ENCODE data around the gene JUN. TPM values are rescaled to one million over a fixed set of nuclear protein-coding genes. Genes with fewer than 3 reads are reported as not detected.

The JUN gene
- polyA plus RNA-seq, 1 of the 3 experiments (the other 2 are of a cell fraction): 66.5 TPM

DNA sequence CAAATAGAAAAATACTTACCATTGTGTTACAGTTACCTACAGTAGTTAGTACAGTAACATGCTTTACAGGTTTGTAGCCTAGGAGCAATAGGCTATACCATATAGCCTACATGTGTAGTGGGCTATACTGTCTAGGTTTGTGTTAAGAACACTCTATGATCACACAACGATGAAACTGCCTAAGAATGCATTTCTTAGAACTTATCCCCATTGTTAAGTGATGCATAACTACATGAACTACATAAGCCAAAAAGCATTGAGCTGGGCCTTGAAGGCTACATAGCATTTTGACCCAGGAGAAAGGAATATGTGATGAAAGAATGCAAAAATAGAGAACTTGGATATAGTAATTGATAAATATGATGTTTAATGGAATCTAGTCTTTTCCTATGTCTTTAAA lies 46.4 kb upstream of the JUN start (continued):
- TF ChIP-seq FOXJ3 (CRISPR knock-in tag; IDR thresholded peaks at IDR 0.05) (no peak), RXRA (IDR thresholded peaks at IDR 0.05; ENCODE audit: borderline replicate concordance, low read depth) (no peak), FOXM1 (IDR thresholded peaks at IDR 0.05; ENCODE audit: low read depth) (no peak)
- TF ChIP-seq, protein P1, sequence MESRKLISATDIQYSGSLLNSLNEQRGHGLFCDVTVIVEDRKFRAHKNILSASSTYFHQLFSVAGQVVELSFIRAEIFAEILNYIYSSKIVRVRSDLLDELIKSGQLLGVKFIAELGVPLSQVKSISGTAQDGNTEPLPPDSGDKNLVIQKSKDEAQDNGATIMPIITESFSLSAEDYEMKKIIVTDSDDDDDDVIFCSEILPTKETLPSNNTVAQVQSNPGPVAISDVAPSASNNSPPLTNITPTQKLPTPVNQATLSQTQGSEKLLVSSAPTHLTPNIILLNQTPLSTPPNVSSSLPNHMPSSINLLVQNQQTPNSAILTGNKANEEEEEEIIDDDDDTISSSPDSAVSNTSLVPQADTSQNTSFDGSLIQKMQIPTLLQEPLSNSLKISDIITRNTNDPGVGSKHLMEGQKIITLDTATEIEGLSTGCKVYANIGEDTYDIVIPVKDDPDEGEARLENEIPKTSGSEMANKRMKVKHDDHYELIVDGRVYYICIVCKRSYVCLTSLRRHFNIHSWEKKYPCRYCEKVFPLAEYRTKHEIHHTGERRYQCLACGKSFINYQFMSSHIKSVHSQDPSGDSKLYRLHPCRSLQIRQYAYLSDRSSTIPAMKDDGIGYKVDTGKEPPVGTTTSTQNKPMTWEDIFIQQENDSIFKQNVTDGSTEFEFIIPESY (IDR thresholded peaks at IDR 0.05; ENCODE audit: borderline replicate concordance, low read depth): no peak

DNA sequence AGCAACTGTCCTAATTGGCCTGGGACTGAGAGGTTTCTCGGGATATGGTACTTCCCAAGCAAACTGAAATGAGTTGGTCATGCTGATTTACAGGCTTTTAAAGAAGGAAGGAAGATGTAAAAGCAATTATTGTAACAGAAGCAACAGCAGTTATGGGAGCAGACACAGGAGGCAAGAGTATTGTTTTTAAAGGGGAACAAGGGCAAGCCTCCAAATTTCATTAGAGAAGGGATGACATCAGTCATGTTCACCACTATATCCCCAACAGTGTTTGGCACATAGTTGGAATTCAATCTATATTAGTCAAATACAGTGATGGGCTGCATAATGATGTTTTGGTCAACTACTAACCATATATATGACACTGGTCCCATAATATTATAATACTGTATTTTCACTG lies 46.0 kb upstream of the JUN start:
- no peaks in the 10 kb centered on the region for H4K20me1 ChIP-seq (ENCODE audit: insufficient read depth)
- no peak for DNase-seq
- no peak overlapping the region for H3K27ac ChIP-seq (ENCODE audit: low read depth in 2 of 2, low read length in 1 of 2)
- H3F3A ChIP-seq (replicated peaks; ENCODE audit: insufficient read depth): no peaks in the 10 kb centered on the region
- H3K4me2 ChIP-seq: no peak overlapping the region
- H3K27me3 ChIP-seq (ENCODE audit: insufficient read depth): no peaks in the 10 kb centered on the region
- H2AFZ ChIP-seq (ENCODE audit: low read depth): no peak overlapping the region
- TF ChIP-seq, protein P2, sequence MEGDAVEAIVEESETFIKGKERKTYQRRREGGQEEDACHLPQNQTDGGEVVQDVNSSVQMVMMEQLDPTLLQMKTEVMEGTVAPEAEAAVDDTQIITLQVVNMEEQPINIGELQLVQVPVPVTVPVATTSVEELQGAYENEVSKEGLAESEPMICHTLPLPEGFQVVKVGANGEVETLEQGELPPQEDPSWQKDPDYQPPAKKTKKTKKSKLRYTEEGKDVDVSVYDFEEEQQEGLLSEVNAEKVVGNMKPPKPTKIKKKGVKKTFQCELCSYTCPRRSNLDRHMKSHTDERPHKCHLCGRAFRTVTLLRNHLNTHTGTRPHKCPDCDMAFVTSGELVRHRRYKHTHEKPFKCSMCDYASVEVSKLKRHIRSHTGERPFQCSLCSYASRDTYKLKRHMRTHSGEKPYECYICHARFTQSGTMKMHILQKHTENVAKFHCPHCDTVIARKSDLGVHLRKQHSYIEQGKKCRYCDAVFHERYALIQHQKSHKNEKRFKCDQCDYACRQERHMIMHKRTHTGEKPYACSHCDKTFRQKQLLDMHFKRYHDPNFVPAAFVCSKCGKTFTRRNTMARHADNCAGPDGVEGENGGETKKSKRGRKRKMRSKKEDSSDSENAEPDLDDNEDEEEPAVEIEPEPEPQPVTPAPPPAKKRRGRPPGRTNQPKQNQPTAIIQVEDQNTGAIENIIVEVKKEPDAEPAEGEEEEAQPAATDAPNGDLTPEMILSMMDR (IDR thresholded peaks at IDR 0.05): no peak
- no peak for TF ChIP-seq RFX5 (IDR thresholded peaks at IDR 0.05; ENCODE audit: low read length)
- TF ChIP-seq, protein P3, sequence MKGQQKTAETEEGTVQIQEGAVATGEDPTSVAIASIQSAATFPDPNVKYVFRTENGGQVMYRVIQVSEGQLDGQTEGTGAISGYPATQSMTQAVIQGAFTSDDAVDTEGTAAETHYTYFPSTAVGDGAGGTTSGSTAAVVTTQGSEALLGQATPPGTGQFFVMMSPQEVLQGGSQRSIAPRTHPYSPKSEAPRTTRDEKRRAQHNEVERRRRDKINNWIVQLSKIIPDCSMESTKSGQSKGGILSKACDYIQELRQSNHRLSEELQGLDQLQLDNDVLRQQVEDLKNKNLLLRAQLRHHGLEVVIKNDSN (IDR thresholded peaks at IDR 0.05; ENCODE audit: borderline replicate concordance, low read depth): no peak
- no peak for TF ChIP-seq ELF1 (IDR thresholded peaks at IDR 0.05)
- no peak for TF ChIP-seq JUND (IDR thresholded peaks at IDR 0.05)
- TF ChIP-seq RAD21 (IDR thresholded peaks at IDR 0.05; ENCODE audit: low read length): no peak
- no peaks in the 10 kb centered on the region for H3K36me3 ChIP-seq (replicated peaks in 1 of 2; ENCODE audit: control insufficient read depth in 1 of 2, insufficient read depth in 2 of 2, low read length in 1 of 2)
- no peaks in the 10 kb centered on the region for H3K9me2 ChIP-seq
- POLR2A ChIA-PET: no interaction called here
- H3K79me2 ChIP-seq (ENCODE audit: insufficient read depth): no peaks in the 10 kb centered on the region
- no peak overlapping the region for H3K4me3 ChIP-seq (ENCODE audit: low read depth in 2 of 2, low read length in 1 of 2)
- CTCF ChIA-PET: no interaction called here
- H3K4me1 ChIP-seq (ENCODE audit: control insufficient read depth in 1 of 2, insufficient read depth in 2 of 2, low read depth in 1 of 2, low read length in 1 of 2): no peaks in the 10 kb centered on the region
- WGBS (ENCODE audit: low lambda C conversion rate): 91% methylated on average over 1 of the region's 1 CpG
- peaks cover 23% of the 10 kb centered on the region; the same call in 1 of the 2 replicates for H3K9me3 ChIP-seq
- no peak overlapping the region for H3K9ac ChIP-seq

DNA sequence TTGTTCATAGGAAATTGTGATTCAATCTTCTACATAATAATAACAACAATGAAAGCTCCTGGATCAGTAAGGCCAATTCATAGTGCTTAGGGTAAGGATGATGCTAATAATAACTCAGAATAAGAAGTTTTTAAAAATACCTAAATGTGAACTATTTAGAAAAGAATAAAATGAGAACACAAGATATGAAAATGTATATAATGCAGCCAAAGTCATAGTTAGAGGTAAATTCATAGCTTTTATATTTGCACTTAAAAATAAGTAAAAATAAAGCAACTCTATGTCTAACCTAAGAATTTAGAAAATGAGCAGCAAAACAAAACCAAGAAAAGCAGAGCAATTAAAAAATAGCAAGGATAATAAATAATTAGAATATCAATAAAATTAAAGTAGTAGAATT lies 43.5 kb upstream of the JUN start:
- Histone ChIP-seq H3K9me2 (no peaks in the 10 kb centered on the region), H3K4me3 (ENCODE audit: low read depth in 2 of 2, low read length in 1 of 2) (no peak overlapping the region), H3K27ac (ENCODE audit: low read depth in 2 of 2, low read length in 1 of 2) (no peak overlapping the region), H3K79me2 (ENCODE audit: insufficient read depth) (no peaks in the 10 kb centered on the region), H3K9ac (no peak overlapping the region), H3K9me3 (peaks cover 23% of the 10 kb centered on the region; the same call in 1 of the 2 replicates), H3K4me1 (ENCODE audit: control insufficient read depth in 1 of 2, insufficient read depth in 2 of 2, low read depth in 1 of 2, low read length in 1 of 2) (0 out of 4 replicates have a peak, but pooled peaks cover 0 to 5% of the 10 kb centered on the region in 2 experiments), H2AFZ (ENCODE audit: low read depth) (no peak overlapping the region), H3K4me2 (no peak overlapping the region), H3F3A (replicated peaks; ENCODE audit: insufficient read depth) (peaks cover 8% of the 10 kb centered on the region), H3K27me3 (ENCODE audit: insufficient read depth) (no peaks in the 10 kb centered on the region), H4K20me1 (ENCODE audit: insufficient read depth) (no peaks in the 10 kb centered on the region), H3K36me3 (replicated peaks in 1 of 2; ENCODE audit: control insufficient read depth in 1 of 2, insufficient read depth in 2 of 2, low read length in 1 of 2) (no peaks in the 10 kb centered on the region)
- CTCF ChIA-PET: interaction anchor here (1.0 to 1.9 kb wide), 2 partner anchors 8 to 14 kb away, joined by 3 to 5 read pairs; no protein-coding TSS in a partner anchor
- DNase-seq: no peak
- POLR2A ChIA-PET: no interaction called here
- TF ChIP-seq, protein P4, sequence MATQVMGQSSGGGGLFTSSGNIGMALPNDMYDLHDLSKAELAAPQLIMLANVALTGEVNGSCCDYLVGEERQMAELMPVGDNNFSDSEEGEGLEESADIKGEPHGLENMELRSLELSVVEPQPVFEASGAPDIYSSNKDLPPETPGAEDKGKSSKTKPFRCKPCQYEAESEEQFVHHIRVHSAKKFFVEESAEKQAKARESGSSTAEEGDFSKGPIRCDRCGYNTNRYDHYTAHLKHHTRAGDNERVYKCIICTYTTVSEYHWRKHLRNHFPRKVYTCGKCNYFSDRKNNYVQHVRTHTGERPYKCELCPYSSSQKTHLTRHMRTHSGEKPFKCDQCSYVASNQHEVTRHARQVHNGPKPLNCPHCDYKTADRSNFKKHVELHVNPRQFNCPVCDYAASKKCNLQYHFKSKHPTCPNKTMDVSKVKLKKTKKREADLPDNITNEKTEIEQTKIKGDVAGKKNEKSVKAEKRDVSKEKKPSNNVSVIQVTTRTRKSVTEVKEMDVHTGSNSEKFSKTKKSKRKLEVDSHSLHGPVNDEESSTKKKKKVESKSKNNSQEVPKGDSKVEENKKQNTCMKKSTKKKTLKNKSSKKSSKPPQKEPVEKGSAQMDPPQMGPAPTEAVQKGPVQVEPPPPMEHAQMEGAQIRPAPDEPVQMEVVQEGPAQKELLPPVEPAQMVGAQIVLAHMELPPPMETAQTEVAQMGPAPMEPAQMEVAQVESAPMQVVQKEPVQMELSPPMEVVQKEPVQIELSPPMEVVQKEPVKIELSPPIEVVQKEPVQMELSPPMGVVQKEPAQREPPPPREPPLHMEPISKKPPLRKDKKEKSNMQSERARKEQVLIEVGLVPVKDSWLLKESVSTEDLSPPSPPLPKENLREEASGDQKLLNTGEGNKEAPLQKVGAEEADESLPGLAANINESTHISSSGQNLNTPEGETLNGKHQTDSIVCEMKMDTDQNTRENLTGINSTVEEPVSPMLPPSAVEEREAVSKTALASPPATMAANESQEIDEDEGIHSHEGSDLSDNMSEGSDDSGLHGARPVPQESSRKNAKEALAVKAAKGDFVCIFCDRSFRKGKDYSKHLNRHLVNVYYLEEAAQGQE (IDR thresholded peaks at IDR 0.05; ENCODE audit: low read depth, low read length): no peak
- TF ChIP-seq TCF12 (IDR thresholded peaks at IDR 0.05) (no peak), ELF1 (IDR thresholded peaks at IDR 0.05) (no peak), RFX5 (IDR thresholded peaks at IDR 0.05; ENCODE audit: low read length) (no peak), GATA2 (CRISPR knock-in tag; IDR thresholded peaks at IDR 0.05) (no peak), YY1 (IDR thresholded peaks at IDR 0.05; ENCODE audit: low read depth) (no peak)
- TF ChIP-seq, protein P5, sequence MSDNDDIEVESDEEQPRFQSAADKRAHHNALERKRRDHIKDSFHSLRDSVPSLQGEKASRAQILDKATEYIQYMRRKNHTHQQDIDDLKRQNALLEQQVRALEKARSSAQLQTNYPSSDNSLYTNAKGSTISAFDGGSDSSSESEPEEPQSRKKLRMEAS (IDR thresholded peaks at IDR 0.05; ENCODE audit: low read depth): no peak
- TF ChIP-seq, protein P6, sequence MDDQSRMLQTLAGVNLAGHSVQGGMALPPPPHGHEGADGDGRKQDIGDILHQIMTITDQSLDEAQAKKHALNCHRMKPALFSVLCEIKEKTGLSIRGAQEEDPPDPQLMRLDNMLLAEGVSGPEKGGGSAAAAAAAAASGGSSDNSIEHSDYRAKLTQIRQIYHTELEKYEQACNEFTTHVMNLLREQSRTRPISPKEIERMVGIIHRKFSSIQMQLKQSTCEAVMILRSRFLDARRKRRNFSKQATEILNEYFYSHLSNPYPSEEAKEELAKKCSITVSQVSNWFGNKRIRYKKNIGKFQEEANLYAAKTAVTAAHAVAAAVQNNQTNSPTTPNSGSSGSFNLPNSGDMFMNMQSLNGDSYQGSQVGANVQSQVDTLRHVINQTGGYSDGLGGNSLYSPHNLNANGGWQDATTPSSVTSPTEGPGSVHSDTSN (IDR thresholded peaks at IDR 0.05): no peak

All from SK-N-SH (cell line).